H1 (cell line): Measurements from ENCODE around the gene DOC2A. TPM values are rescaled to one million over a fixed set of nuclear protein-coding genes. Genes with fewer than 3 reads are reported as not detected.
"Not testable (repeated sequence)": the region's sequence is repeated elsewhere in the genome, so short reads cannot be mapped to it uniquely, and the experiment has no call there.

ENCODE experiments used
- CTCF ChIA-PET: fragments of 300-600 bp; sonication (Branson Sonifier 250); formaldehyde crosslinking; loops from one replicate; lab custom pipeline; 2021; ENCODE audit not compliant: partially characterized antibody; lab: Charles Lee
- POLR2A ChIA-PET: fragments of 300-600 bp; sonication (Branson Sonifier 250); formaldehyde crosslinking; loops from one replicate; lab custom pipeline; 2021; ENCODE audit warnings: inconsistent platforms; ENCODE audit not compliant: partially characterized antibody; lab: Charles Lee
- DNase-seq, 2 experiments: peaks; one replicate each; pipeline versions ENCODE4 v3.0.0 to v3.0.0-alpha.2; 2010 to 2022; ENCODE audit warnings: low spot score in 2 of 2, low read depth in 1 of 2, mixed read lengths in 1 of 2
- FAIRE-seq: peaks from 2 replicates; lab custom pipeline; 2011; peaks lifted over from hg19 to GRCh38; lab: Jason Lieb, UNC
- H2AFZ ChIP-seq: 2 replicates; pipeline ENCODE4 v1.8.1; 2012; ENCODE audit warnings: low read length, inconsistent platforms
- H2AK5ac ChIP-seq: 2 replicates; pipeline ENCODE4 v1.6.1; 2013; ENCODE audit warnings: low read depth, low read length
- H2BK120ac ChIP-seq: replicated peaks from 2 replicates; pipeline ENCODE3; 2013; ENCODE audit warnings: low read depth, low read length, inconsistent platforms
- H2BK12ac ChIP-seq: 2 replicates; pipeline ENCODE4 v1.6.1; 2013; ENCODE audit warnings: low read depth, low read length
- H2BK15ac ChIP-seq: 2 replicates; pipeline ENCODE4 v1.6.1; 2013; ENCODE audit warnings: low read length
- H2BK20ac ChIP-seq: 2 replicates; pipeline ENCODE4 v1.6.1; 2013; ENCODE audit warnings: low read length
- H2BK5ac ChIP-seq: 2 replicates; pipeline ENCODE4 v1.6.1; 2013; ENCODE audit warnings: low read depth, low read length
- H3K14ac ChIP-seq: 2 replicates; pipeline ENCODE4 v1.6.1; 2013; ENCODE audit warnings: inconsistent platforms; ENCODE audit not compliant: insufficient read length
- H3K18ac ChIP-seq: 2 replicates; pipeline ENCODE4 v1.6.1; 2013; ENCODE audit warnings: low read length; ENCODE audit errors: extremely low read depth
- H3K23ac ChIP-seq: 2 replicates; pipeline ENCODE4 v1.6.1; 2013; ENCODE audit warnings: inconsistent platforms; ENCODE audit not compliant: insufficient read length
- H3K23me2 ChIP-seq: 2 replicates; pipeline ENCODE4 v1.6.1; 2013; ENCODE audit warnings: low read depth, low read length
- H3K27ac ChIP-seq: 2 replicates; pipeline ENCODE4 v1.6.1; 2011; ENCODE audit warnings: low read depth, low read length, inconsistent platforms
- H3K27me3 ChIP-seq, 4 experiments: replicated peaks in 1 of 4; 1 replicate in 1 of 4; 2 replicates in 3 of 4; pipeline versions ENCODE4 v1.6.1 to v1.8.1; 2011 to 2013; ENCODE audit warnings: low read length in 3 of 4, mild to moderate bottlenecking in 3 of 4, inconsistent platforms in 2 of 4, mixed read lengths in 2 of 4, moderate library complexity in 1 of 4; ENCODE audit not compliant: control insufficient read depth in 3 of 4, insufficient read depth in 3 of 4; ENCODE audit errors: extremely low read depth in 1 of 4
- H3K36me3 ChIP-seq, 4 experiments: 2 replicates each; pipeline versions ENCODE4 v1.6.1 to v1.8.1; 2011 to 2013; ENCODE audit warnings: mild to moderate bottlenecking in 4 of 4, low read length in 3 of 4, moderate library complexity in 2 of 4, control low read depth in 1 of 4, inconsistent platforms in 1 of 4; ENCODE audit not compliant: insufficient read depth in 4 of 4, control insufficient read depth in 2 of 4
- H3K4ac ChIP-seq: replicated peaks from 2 replicates; pipeline ENCODE3; 2013; ENCODE audit warnings: low read length, low read depth, mixed read lengths, inconsistent platforms; ENCODE audit not compliant: insufficient read length
- H3K4me1 ChIP-seq, 4 experiments: replicated peaks in 1 of 4; 1 replicate in 1 of 4; 2 replicates in 3 of 4; pipeline versions ENCODE4 v1.6.1 to v1.8.1; 2011 to 2013; ENCODE audit warnings: low read length in 3 of 4, inconsistent platforms in 2 of 4, mixed read lengths in 1 of 4; ENCODE audit not compliant: insufficient read depth in 4 of 4, control insufficient read depth in 3 of 4
- H3K4me2 ChIP-seq, 2 experiments: 2 replicates each; pipeline versions ENCODE4 v1.6.1 to v1.8.1; 2011 to 2013; ENCODE audit warnings: low read depth in 2 of 2, low read length in 2 of 2, control low read depth in 1 of 2, inconsistent platforms in 1 of 2, mild to moderate bottlenecking in 1 of 2; ENCODE audit not compliant: insufficient read depth in 1 of 2
- H3K4me3 ChIP-seq, 4 experiments: fragments of 200-600, 300-600 bp in 1 of 4; sonication (generic), shearing (Covaris generic), sonication (Bioruptor Twin) in 1 of 4; 2 replicates each; pipeline versions ENCODE4 v1.5.1 to v1.8.1; 2011 to 2016; ENCODE audit warnings: low read length in 4 of 4, low read depth in 3 of 4, control low read depth in 2 of 4, inconsistent platforms in 2 of 4, mild to moderate bottlenecking in 2 of 4, mixed read lengths in 1 of 4, moderate library complexity in 1 of 4; ENCODE audit not compliant: insufficient read depth in 2 of 4; ENCODE audit errors: extremely low read depth in 1 of 4
- H3K56ac ChIP-seq: replicated peaks from 2 replicates; pipeline ENCODE3; 2013; ENCODE audit warnings: low read depth, mild to moderate bottlenecking, mixed read lengths, low read length, inconsistent platforms; ENCODE audit not compliant: insufficient read length
- H3K79me1 ChIP-seq: 2 replicates; pipeline ENCODE4 v1.6.1; 2013; ENCODE audit warnings: low read depth, low read length, control low read depth
- H3K79me2 ChIP-seq, 2 experiments: 2 replicates each; pipeline versions ENCODE4 v1.6.1 to v1.8.1; 2012 to 2013; ENCODE audit warnings: low read length in 2 of 2, mild to moderate bottlenecking in 2 of 2, inconsistent platforms in 1 of 2; ENCODE audit not compliant: insufficient read depth in 2 of 2, control insufficient read depth in 1 of 2
- H3K9ac ChIP-seq, 4 experiments: replicated peaks in 1 of 4; 1 replicate in 1 of 4; 2 replicates in 3 of 4; pipeline versions ENCODE4 v1.6.1 to v1.8.1; 2011 to 2013; ENCODE audit warnings: low read depth in 3 of 4, low read length in 3 of 4, control low read depth in 2 of 4, mild to moderate bottlenecking in 2 of 4, moderate library complexity in 2 of 4, inconsistent platforms in 1 of 4; ENCODE audit errors: extremely low read depth in 1 of 4
- H3K9me3 ChIP-seq, 2 experiments: 2 replicates each; pipeline versions ENCODE4 v1.6.1 to v1.8.1; 2012 to 2013; ENCODE audit warnings: mild to moderate bottlenecking in 2 of 2, moderate library complexity in 2 of 2, control low read depth in 1 of 2, inconsistent platforms in 1 of 2, low read depth in 1 of 2, low read length in 1 of 2, mixed read lengths in 1 of 2; ENCODE audit not compliant: insufficient read depth in 2 of 2
- H4K20me1 ChIP-seq, 2 experiments: replicated peaks in 1 of 2; 2 replicates each; pipeline versions ENCODE3 to v1.8.1; 2011 to 2013; ENCODE audit warnings: inconsistent platforms in 2 of 2, low read length in 2 of 2, mild to moderate bottlenecking in 1 of 2; ENCODE audit not compliant: insufficient read depth in 2 of 2, control insufficient read depth in 1 of 2
- H4K5ac ChIP-seq: 2 replicates; pipeline ENCODE4 v1.6.1; 2013; ENCODE audit warnings: low read length, low read depth, mixed read lengths, inconsistent platforms; ENCODE audit not compliant: insufficient read length
- H4K8ac ChIP-seq: 2 replicates; pipeline ENCODE4 v1.8.0; 2013; ENCODE audit warnings: mild to moderate bottlenecking, moderate library complexity, low read length, inconsistent platforms; ENCODE audit not compliant: insufficient read depth; ENCODE audit errors: extremely low read depth
- H4K91ac ChIP-seq: replicated peaks from 2 replicates; pipeline ENCODE3; 2013; ENCODE audit warnings: low read length, mixed read lengths, inconsistent platforms; ENCODE audit not compliant: insufficient read length
- WGBS, 2 experiments: shearing (Covaris generic) in 1 of 2; methylation state at CpG; one replicate each; pipeline versions ENCODE4 v1.1.6 to v1.1.7; 2013 to 2015; ENCODE audit warnings: low lambda C conversion rate in 2 of 2, mixed read lengths in 2 of 2, inconsistent platforms in 1 of 2, low coverage in 1 of 2, missing lambda C conversion rate in 1 of 2; ENCODE audit not compliant: insufficient replicate concordance in 2 of 2, insufficient coverage in 1 of 2, insufficient read length in 1 of 2; ENCODE audit errors: extremely low coverage in 1 of 2, missing lambda C conversion rate in 1 of 2; 5-methylcytosine and 5-hydroxymethylcytosine counted together
- polyA plus RNA-seq, 7 experiments: library from polyadenylated mRNA; depleted of rRNA in 3 of 7; stranded (reverse) in 5 of 7; unstranded in 2 of 7; fragments of >200 nt in 5 of 7; fragments of 200-250 nt in 2 of 7; gene quantifications; 1 replicate in 5 of 7; 2 replicates in 1 of 7; 4 replicates in 1 of 7; pipeline versions ENCODE4 v1.2.1 to v1.2.3, GENCODE V29; 2011 to 2013; ENCODE audit warnings: missing spikeins in 2 of 7, mixed read lengths in 2 of 7
- total RNA-seq: library from RNA; stranded (reverse); fragmentation: NEBNext Ultra II Directional; extraction: Animal tissue kit (Norgen Biotek cat#: 25700); gene quantifications from 2 replicates; pipeline ENCODE4 v1.2.1, GENCODE V29; 2021

Gene DOC2A
- total and polyA plus RNA-seq, 2 of the 8 experiments (the other 6 are each of a cell fraction or from before 2014, with no cell fraction given) = 13.9 to 20.7 TPM

- not testable (repeated sequence) for H2BK15ac ChIP-seq, H3K14ac ChIP-seq, H3K4me1 ChIP-seq, H3K56ac ChIP-seq, H3K23ac ChIP-seq, H2BK5ac ChIP-seq, H3K27ac ChIP-seq, H3K9ac ChIP-seq, H4K5ac ChIP-seq, FAIRE-seq, H3K79me2 ChIP-seq, H2AK5ac ChIP-seq, H2BK12ac ChIP-seq, H3K4me3 ChIP-seq, H4K8ac ChIP-seq, H3K23me2 ChIP-seq, H2BK20ac ChIP-seq, H4K20me1 ChIP-seq, H3K18ac ChIP-seq, H3K27me3 ChIP-seq, DNase-seq, H3K4me2 ChIP-seq, H3K36me3 ChIP-seq, H3K9me3 ChIP-seq, H3K79me1 ChIP-seq, H4K91ac ChIP-seq, H2AFZ ChIP-seq, H2BK120ac ChIP-seq, H3K4ac ChIP-seq
- CTCF ChIA-PET = interaction anchor here (0.6 to 1.9 kb wide), 8 partner anchors 9 to 202 kb away, joined by 3 to 6 read pairs (median 3); partner anchors contain the start of genes PAGR1 and TMEM219
- POLR2A ChIA-PET = interaction anchor here (2.9 kb wide), 1 partner anchor 11 kb away, joined by 11 read pairs; no protein-coding TSS in a partner anchor
- WGBS, 2 experiments = 91% methylated on average over 3 of the region's 4 CpGs; no CpG with 5 or more reads in 1 of the 2 experiments
These were observed 7.1 kb upstream of the DOC2A start for GRCh38 chr16:30017937-30018336.
